CD14-positive monocyte (primary cell): ENCODE results near the gene ATG4B. TPM values are rescaled to one million over a fixed set of nuclear protein-coding genes. Genes with fewer than 3 reads are reported as not detected.

ENCODE experiments used
- DNase-seq, 3 donors: peaks; one replicate each; pipeline ENCODE4 v3.0.0-alpha.2; 2011 to 2022
- H2AFZ ChIP-seq: 2 replicates; pipeline ENCODE4 v1.6.0; 2012; ENCODE audit warnings: mild to moderate bottlenecking, low read depth, low read length, inconsistent platforms; ENCODE audit not compliant: insufficient read depth, poor library complexity, severe bottlenecking
- H3K27ac ChIP-seq, 2 donors: 1 replicate in 1 of 2; 2 replicates in 1 of 2; pipeline ENCODE4 v1.5.1; 2012 to 2013; ENCODE audit warnings: low read length in 2 of 2, control low read depth in 1 of 2, inconsistent platforms in 1 of 2, low read depth in 1 of 2, mild to moderate bottlenecking in 1 of 2
- H3K27me3 ChIP-seq, 2 donors: one replicate each; pipeline versions ENCODE4 v1.6.0 to v1.6.1; 2011 to 2013; ENCODE audit warnings: low read length in 2 of 2; ENCODE audit not compliant: control insufficient read depth in 2 of 2, insufficient read depth in 2 of 2
- H3K36me3 ChIP-seq, 2 donors: replicated peaks in 1 of 2; 1 replicate in 1 of 2; 2 replicates in 1 of 2; pipeline versions ENCODE4 v1.5.1 to v1.6.1; 2012 to 2013; ENCODE audit warnings: low read length in 2 of 2, control low read depth in 1 of 2, inconsistent platforms in 1 of 2, mild to moderate bottlenecking in 1 of 2; ENCODE audit not compliant: insufficient read depth in 2 of 2, control insufficient read depth in 1 of 2
- H3K4me1 ChIP-seq, 2 donors: 1 replicate in 1 of 2; 2 replicates in 1 of 2; pipeline versions ENCODE4 v1.5.1 to v1.6.1; 2012 to 2013; ENCODE audit warnings: low read length in 2 of 2, control low read depth in 1 of 2, inconsistent platforms in 1 of 2, mild to moderate bottlenecking in 1 of 2, moderate library complexity in 1 of 2; ENCODE audit not compliant: insufficient read depth in 2 of 2, control insufficient read depth in 1 of 2
- H3K4me2 ChIP-seq: replicated peaks from 2 replicates; pipeline ENCODE3; 2012; ENCODE audit warnings: low read length, moderate library complexity, mild to moderate bottlenecking; ENCODE audit not compliant: poor library complexity, severe bottlenecking; ENCODE audit errors: extremely low read depth
- H3K4me3 ChIP-seq, 3 experiments: fragments of 200-600 bp in 1 of 3; sonication (generic) in 1 of 3; replicated peaks in 1 of 3; 1 replicate in 2 of 3; 2 replicates in 1 of 3; pipeline ENCODE4 v1.5.1; 2011 to 2013; ENCODE audit warnings: low read length in 3 of 3, mild to moderate bottlenecking in 3 of 3, control low read depth in 2 of 3, low read depth in 2 of 3, inconsistent platforms in 1 of 3, moderate library complexity in 1 of 3
- H3K79me2 ChIP-seq: 2 replicates; pipeline ENCODE4 v1.6.0; 2012; ENCODE audit warnings: mild to moderate bottlenecking, control low read depth, inconsistent platforms, low read length, moderate library complexity; ENCODE audit not compliant: insufficient read depth
- H3K9ac ChIP-seq: 2 replicates; pipeline ENCODE4 v1.6.0; 2017; ENCODE audit warnings: low read length, mild to moderate bottlenecking; ENCODE audit not compliant: insufficient read depth, poor library complexity, severe bottlenecking
- H3K9me3 ChIP-seq, 2 donors: replicated peaks in 1 of 2; 1 replicate in 1 of 2; 2 replicates in 1 of 2; pipeline versions ENCODE4 v1.5.1 to v1.6.1; 2012 to 2013; ENCODE audit warnings: low read length in 2 of 2, control low read depth in 1 of 2; ENCODE audit not compliant: control insufficient read depth in 1 of 2, insufficient read depth in 1 of 2
- H4K20me1 ChIP-seq: 2 replicates; pipeline ENCODE4 v1.6.0; 2012; ENCODE audit warnings: mild to moderate bottlenecking, low read length, control low read depth, moderate library complexity; ENCODE audit not compliant: insufficient read depth
- H3K27ac Mint-ChIP-seq, 7 donors: one replicate each; pipeline ENCODE4 v1.8.0; 2020; ENCODE audit warnings: mild to moderate bottlenecking in 7 of 7, mixed read lengths in 7 of 7, moderate library complexity in 6 of 7, inconsistent platforms in 2 of 7
- H3K27me3 Mint-ChIP-seq, 3 donors: one replicate each; pipeline ENCODE4 v1.8.0; 2021 to 2022; ENCODE audit warnings: low read depth in 3 of 3, mild to moderate bottlenecking in 3 of 3, mixed read lengths in 3 of 3, moderate library complexity in 3 of 3, inconsistent platforms in 1 of 3
- H3K36me3 Mint-ChIP-seq, 2 donors: one replicate each; pipeline ENCODE4 v1.8.0; 2020; ENCODE audit warnings: mixed read lengths in 2 of 2, inconsistent platforms in 1 of 2, mild to moderate bottlenecking in 1 of 2
- H3K4me1 Mint-ChIP-seq: one replicate; pipeline ENCODE4 v1.8.0; 2020; ENCODE audit warnings: mild to moderate bottlenecking, mixed read lengths
- H3K4me3 Mint-ChIP-seq, 2 donors: one replicate each; pipeline ENCODE4 v1.8.0; 2020; ENCODE audit warnings: mild to moderate bottlenecking in 2 of 2, mixed read lengths in 2 of 2, moderate library complexity in 1 of 2
- H3K9me3 Mint-ChIP-seq, 7 donors: one replicate each; pipeline ENCODE4 v1.8.0; 2020 to 2022; ENCODE audit warnings: mixed read lengths in 7 of 7, mild to moderate bottlenecking in 6 of 7, moderate library complexity in 6 of 7, inconsistent platforms in 2 of 7
- WGBS: methylation state at CpG from one replicate; pipeline ENCODE4 v1.1.5; 2013; ENCODE audit warnings: missing lambda C conversion rate; ENCODE audit not compliant: insufficient coverage; 5-methylcytosine and 5-hydroxymethylcytosine counted together
- intact Hi-C, 2 donors: fragments of 100-400 bp; cut with micrococcal nuclease; formaldehyde crosslinking; loops; one replicate each; pipeline versions ENCODE4 v1.15.0 to v1.15.1; 2023
- polyA plus RNA-seq, 3 donors: library from polyadenylated mRNA; depleted of rRNA in 1 of 3; unstranded in 2 of 3; stranded (reverse) in 1 of 3; fragments of 300-500 nt in 2 of 3; fragments of >200 nt in 1 of 3; fragmentation: Illumina TruSeq in 2 of 3; gene quantifications; 1 replicate in 2 of 3; 2 replicates in 1 of 3; pipeline ENCODE4 v1.2.3, GENCODE V29; 2012 to 2021
- TF ChIP-seq, protein P1 (sequence below): fragments of 200-600 bp; IDR thresholded peaks from one replicate; pipeline ENCODE4 v1.8.0; 2022; ENCODE audit warnings: antibody characterized with exemption, mild to moderate bottlenecking

Gene ATG4B
- polyA plus RNA-seq, 3 donors, result 54.5 to 202 (median 58.9) TPM

DNA sequence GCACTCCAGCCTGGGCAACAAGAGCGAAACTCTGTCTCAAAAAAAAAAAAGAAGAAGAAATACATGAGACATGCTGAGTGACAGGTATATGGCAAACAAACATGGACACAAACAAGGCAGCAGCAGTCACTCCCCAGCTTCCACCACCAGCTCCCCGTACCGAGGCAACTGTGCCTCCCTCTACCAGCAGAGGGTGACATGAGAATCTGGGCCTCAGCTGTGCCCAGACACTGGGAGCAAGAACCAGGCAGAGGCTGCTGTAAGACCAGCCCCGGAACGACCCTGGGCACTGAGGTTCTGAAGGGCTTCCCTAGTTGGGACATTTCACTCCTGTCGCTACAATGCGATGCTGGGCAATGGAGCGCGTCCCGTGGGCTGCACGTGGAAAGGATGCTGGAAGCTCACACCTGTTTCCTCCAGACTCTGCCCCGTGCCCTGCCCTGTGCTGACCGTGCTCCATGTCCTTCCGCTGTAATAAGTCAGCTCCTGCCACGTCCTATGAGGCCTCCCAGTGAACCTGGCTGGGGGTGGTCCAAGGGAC, 41.8 kb upstream of the ATG4B start:
- Histone ChIP-seq H3K79me2 (no peaks in the 10 kb centered on the region), H3K4me2 (no peak overlapping the region), H3K4me3 (no peak overlapping the region), H3K27ac (no peak overlapping the region), H3K9ac (no peak overlapping the region), H4K20me1 (no peaks in the 10 kb centered on the region), H3K9me3 (no peaks in the 10 kb centered on the region), H2AFZ (no peak overlapping the region), H3K4me1 (no peaks in the 10 kb centered on the region), H3K27me3 (no peaks in the 10 kb centered on the region), H3K36me3 (peaks cover 27 to 85% of the 10 kb centered on the region in 2 donors)
- H3K36me3 Mint-ChIP-seq, result peaks cover 52 to 77% of the 10 kb centered on the region in 2 donors
- DNase-seq, result no peak
- H3K4me3 Mint-ChIP-seq, result no peak overlapping the region
- 98% methylated on average over 12 of the region's 15 CpGs for WGBS
- intact Hi-C loops, result no loop called here
- H3K9me3 Mint-ChIP-seq, result no peaks in the 10 kb centered on the region
- peak overlapping the region in 1 of 7 donors; percentile 42 for H3K27ac Mint-ChIP-seq
- H3K27me3 Mint-ChIP-seq, result no peaks in the 10 kb centered on the region
- no peaks in the 10 kb centered on the region for H3K4me1 Mint-ChIP-seq
- TF ChIP-seq, protein P1, sequence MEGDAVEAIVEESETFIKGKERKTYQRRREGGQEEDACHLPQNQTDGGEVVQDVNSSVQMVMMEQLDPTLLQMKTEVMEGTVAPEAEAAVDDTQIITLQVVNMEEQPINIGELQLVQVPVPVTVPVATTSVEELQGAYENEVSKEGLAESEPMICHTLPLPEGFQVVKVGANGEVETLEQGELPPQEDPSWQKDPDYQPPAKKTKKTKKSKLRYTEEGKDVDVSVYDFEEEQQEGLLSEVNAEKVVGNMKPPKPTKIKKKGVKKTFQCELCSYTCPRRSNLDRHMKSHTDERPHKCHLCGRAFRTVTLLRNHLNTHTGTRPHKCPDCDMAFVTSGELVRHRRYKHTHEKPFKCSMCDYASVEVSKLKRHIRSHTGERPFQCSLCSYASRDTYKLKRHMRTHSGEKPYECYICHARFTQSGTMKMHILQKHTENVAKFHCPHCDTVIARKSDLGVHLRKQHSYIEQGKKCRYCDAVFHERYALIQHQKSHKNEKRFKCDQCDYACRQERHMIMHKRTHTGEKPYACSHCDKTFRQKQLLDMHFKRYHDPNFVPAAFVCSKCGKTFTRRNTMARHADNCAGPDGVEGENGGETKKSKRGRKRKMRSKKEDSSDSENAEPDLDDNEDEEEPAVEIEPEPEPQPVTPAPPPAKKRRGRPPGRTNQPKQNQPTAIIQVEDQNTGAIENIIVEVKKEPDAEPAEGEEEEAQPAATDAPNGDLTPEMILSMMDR, result no peak

DNA sequence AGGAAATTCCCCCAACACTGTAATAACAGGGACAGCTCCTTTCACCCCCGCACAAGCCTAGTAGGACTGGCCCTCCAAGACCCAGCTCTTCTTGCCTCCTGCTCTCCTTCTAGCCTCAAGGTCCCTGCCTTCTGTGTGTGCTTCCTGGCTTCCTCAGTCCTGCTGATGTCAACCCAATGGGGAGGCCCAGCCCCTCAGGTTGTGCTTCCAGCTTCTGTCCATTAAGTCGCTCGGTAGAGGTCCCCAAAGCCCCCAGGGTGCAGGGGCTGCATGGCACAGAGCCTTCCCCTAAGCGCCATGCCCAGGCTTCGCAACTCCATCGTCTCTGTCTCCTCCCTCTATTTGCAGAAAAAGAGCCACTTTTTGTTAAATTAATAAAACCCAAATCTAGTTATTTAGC, 39.9 kb upstream of the ATG4B start:
- no peaks in the 10 kb centered on the region for H3K27me3 ChIP-seq
- peaks cover 0 to under 1% (median 0%) of the 10 kb centered on the region in 3 donors for H3K27me3 Mint-ChIP-seq
- peaks cover 0 to 1% (median 0%) of the 10 kb centered on the region in 7 donors for H3K9me3 Mint-ChIP-seq
- H3K9ac ChIP-seq, result no peak overlapping the region
- TF ChIP-seq, protein P1, result no peak
- H3K27ac Mint-ChIP-seq, result peak overlapping the region in 1 of 7 donors; percentile 26
- no peaks in the 10 kb centered on the region for H4K20me1 ChIP-seq
- intact Hi-C loops, result no loop called here
- no peak overlapping the region for H3K4me3 ChIP-seq
- no peak overlapping the region for H3K27ac ChIP-seq
- no peak for DNase-seq
- no peak overlapping the region for H2AFZ ChIP-seq
- no peak overlapping the region for H3K4me3 Mint-ChIP-seq
- H3K36me3 ChIP-seq, result peaks cover 38 to 89% of the 10 kb centered on the region in 2 donors
- no peaks in the 10 kb centered on the region for H3K9me3 ChIP-seq
- H3K36me3 Mint-ChIP-seq, result peaks cover 61 to 93% of the 10 kb centered on the region in 2 donors
- no peak overlapping the region for H3K4me2 ChIP-seq
- no peaks in the 10 kb centered on the region for H3K4me1 Mint-ChIP-seq
- H3K4me1 ChIP-seq, result no peaks in the 10 kb centered on the region
- no peaks in the 10 kb centered on the region for H3K79me2 ChIP-seq
- WGBS, result 98% methylated on average over 6 of the region's 6 CpGs
